Smooth muscle cell (in vitro differentiated cells): ENCODE measurements around the gene PSD2. TPM values are rescaled to one million over a fixed set of nuclear protein-coding genes. Genes with fewer than 3 reads are reported as not detected.

Experiments used
- DNase-seq: peaks from one replicate; lab custom pipeline; 2025; ENCODE audit not compliant: unreplicated experiment; lab: John Stamatoyannopoulos, UW
- H2AFZ ChIP-seq: fragments of 200-600 bp; sonication (generic); 2 replicates; pipeline ENCODE4 v1.6.0; 2016; ENCODE audit warnings: antibody characterized with exemption, low read depth, mild to moderate bottlenecking
- H3F3A ChIP-seq: fragments of 200-600 bp; sonication (generic); 2 replicates; pipeline ENCODE4 v1.6.0; 2017; ENCODE audit warnings: antibody characterized with exemption, low read depth
- H3K27ac ChIP-seq: fragments of 200-600 bp; sonication (generic); 2 replicates; pipeline ENCODE4 v1.5.1; 2016; ENCODE audit warnings: low read depth, mild to moderate bottlenecking
- H3K27me3 ChIP-seq: fragments of 200-600 bp; sonication (generic); 2 replicates; pipeline ENCODE4 v1.6.1; 2016; ENCODE audit warnings: low read depth, mild to moderate bottlenecking
- H3K36me3 ChIP-seq: fragments of 200-600 bp; sonication (generic); 2 replicates; pipeline ENCODE4 v1.5.1; 2016; ENCODE audit warnings: low read depth
- H3K4me1 ChIP-seq: fragments of 200-600 bp; sonication (generic); 2 replicates; pipeline ENCODE4 v1.5.1; 2016; ENCODE audit warnings: low read depth
- H3K4me2 ChIP-seq: fragments of 200-600 bp; sonication (generic); 2 replicates; pipeline ENCODE4 v1.6.0; 2016; ENCODE audit warnings: mild to moderate bottlenecking
- H3K4me3 ChIP-seq: fragments of 200-600 bp; sonication (generic); 2 replicates; pipeline ENCODE4 v1.5.1; 2016; ENCODE audit warnings: mild to moderate bottlenecking
- H3K79me2 ChIP-seq: fragments of 200-600 bp; sonication (generic); 2 replicates; pipeline ENCODE4 v1.6.0; 2016; ENCODE audit warnings: low read depth, mild to moderate bottlenecking
- H3K9ac ChIP-seq: fragments of 200-600 bp; sonication (generic); 2 replicates; pipeline ENCODE4 v1.6.0; 2016; ENCODE audit warnings: low read depth
- H3K9me3 ChIP-seq: fragments of 200-600 bp; sonication (generic); replicated peaks from 2 replicates; pipeline ENCODE4 v1.5.1; 2016; ENCODE audit warnings: low read depth
- H4K20me1 ChIP-seq: fragments of 200-600 bp; sonication (generic); 2 replicates; pipeline ENCODE4 v1.6.0; 2016; ENCODE audit warnings: low read depth
- CTCF ChIP-seq: fragments of 200-600 bp; sonication (generic); IDR thresholded peaks from 2 replicates; pipeline ENCODE4 v1.5.1; 2017; ENCODE audit warnings: borderline replicate concordance, mild to moderate bottlenecking, antibody characterized with exemption; ENCODE audit not compliant: insufficient read depth, poor library complexity, severe bottlenecking
- WGBS: methylation state at CpG from one replicate; pipeline ENCODE4 v1.1.7; 2016; ENCODE audit warnings: low lambda C conversion rate; 5-methylcytosine and 5-hydroxymethylcytosine counted together
- polyA plus RNA-seq: library from polyadenylated mRNA; unstranded; fragments of >200 nt; fragmentation: Nextera tagmentation; extraction: Ambion mirVana; gene quantifications from 2 replicates; pipeline ENCODE4 v1.2.1, GENCODE V29; 2016
- total RNA-seq: library from RNA; depleted of rRNA; stranded (reverse); fragments of >200 nt; gene quantifications from 2 replicates; pipeline ENCODE4 v1.2.3, GENCODE V29; 2014

The PSD2 gene
- total and polyA plus RNA-seq, 2 experiments from 2014 or later: 0.54 to 0.81 TPM

- Histone ChIP-seq H3K27me3 (peaks cover 17% of the 10 kb centered on the region), H3K9me3 (no peaks in the 10 kb centered on the region), H3F3A (no peaks in the 10 kb centered on the region), H3K9ac (no peak overlapping the region), H4K20me1 (no peaks in the 10 kb centered on the region), H3K27ac (no peak overlapping the region), H3K36me3 (no peaks in the 10 kb centered on the region), H3K4me1 (no peaks in the 10 kb centered on the region), H3K79me2 (no peaks in the 10 kb centered on the region), H3K4me3 (no peak overlapping the region), H2AFZ (no peak overlapping the region), H3K4me2 (no peak overlapping the region)
- no peak for DNase-seq
- WGBS: 95% methylated on average over 25 of the region's 25 CpGs
- no peak for TF ChIP-seq CTCF
These were observed 17.5 kb downstream of the PSD2 start for GRCh38 chr5:139812836-139813805.

GRCh38 chr5:139814191-139814601 lies 18.6 kb downstream of the PSD2 start:
- Histone ChIP-seq H3K27me3 (peaks cover 17% of the 10 kb centered on the region), H3K4me2 (no peak overlapping the region), H2AFZ (no peak overlapping the region), H3K9me3 (no peaks in the 10 kb centered on the region), H3K27ac (no peak overlapping the region), H4K20me1 (no peaks in the 10 kb centered on the region), H3K4me1 (no peaks in the 10 kb centered on the region), H3K36me3 (no peaks in the 10 kb centered on the region), H3K9ac (no peak overlapping the region), H3K79me2 (no peaks in the 10 kb centered on the region), H3F3A (no peaks in the 10 kb centered on the region), H3K4me3 (no peak overlapping the region)
- 93% methylated on average over 11 of the region's 14 CpGs for WGBS
- no peak for DNase-seq
- TF ChIP-seq CTCF: no peak

- Histone ChIP-seq H3K4me1 (no peaks in the 10 kb centered on the region), H2AFZ (no peak overlapping the region), H3F3A (no peaks in the 10 kb centered on the region), H3K36me3 (no peaks in the 10 kb centered on the region), H4K20me1 (no peaks in the 10 kb centered on the region), H3K79me2 (no peaks in the 10 kb centered on the region), H3K9me3 (no peaks in the 10 kb centered on the region), H3K4me2 (no peak overlapping the region), H3K27ac (no peak overlapping the region), H3K9ac (no peak overlapping the region), H3K4me3 (no peak overlapping the region), H3K27me3 (peaks cover 17% of the 10 kb centered on the region)
- DNase-seq: no peak
- no peak for TF ChIP-seq CTCF
- 86% methylated on average over 10 of the region's 11 CpGs for WGBS
These were observed 19.2 kb downstream of the PSD2 start for GRCh38 chr5:139814704-139815280.
